SIG-M5 (cell line): ENCODE data around the gene CAMK2N1.
"Not testable (repeated sequence)": the region's sequence is repeated elsewhere in the genome, so short reads cannot be mapped to it uniquely, and the experiment has no call there.

ENCODE experiments used
- DNase-seq: peaks from one replicate; lab custom pipeline; 2025; lab: John Stamatoyannopoulos, UW

CAMK2N1 gene

DNA sequence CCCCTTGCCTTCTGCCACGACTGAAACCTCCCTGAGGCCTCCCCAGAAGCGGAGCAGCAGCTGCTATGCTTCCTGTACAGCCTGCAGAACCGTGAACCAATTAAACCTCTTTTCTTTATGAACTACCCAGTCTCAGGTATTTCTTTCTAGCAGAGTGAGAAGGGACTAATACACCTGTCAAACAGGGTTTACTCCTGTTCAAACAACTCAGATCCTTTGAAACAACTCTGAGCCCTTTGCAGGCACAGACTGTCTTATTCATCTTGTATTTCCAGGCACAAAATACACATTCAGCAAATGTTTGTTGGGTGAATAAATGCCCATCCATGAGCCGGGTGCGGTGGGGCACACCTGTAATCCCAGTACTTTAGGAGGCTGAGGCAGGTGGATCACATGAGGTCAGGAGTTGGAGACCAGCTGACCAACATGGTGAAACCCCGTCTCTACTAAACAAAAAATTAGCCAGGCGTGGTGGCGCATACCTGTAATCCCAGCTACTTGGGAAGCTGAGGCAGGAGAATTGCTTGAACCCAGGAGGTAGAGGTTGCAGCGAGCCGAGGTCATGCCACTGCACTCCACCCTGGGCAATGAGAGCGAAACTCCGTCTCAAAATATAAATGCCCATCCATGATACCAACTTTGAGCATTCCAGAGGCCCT lies 10.8 kb upstream of the CAMK2N1 start:
- DNase-seq: not testable (repeated sequence)

DNA sequence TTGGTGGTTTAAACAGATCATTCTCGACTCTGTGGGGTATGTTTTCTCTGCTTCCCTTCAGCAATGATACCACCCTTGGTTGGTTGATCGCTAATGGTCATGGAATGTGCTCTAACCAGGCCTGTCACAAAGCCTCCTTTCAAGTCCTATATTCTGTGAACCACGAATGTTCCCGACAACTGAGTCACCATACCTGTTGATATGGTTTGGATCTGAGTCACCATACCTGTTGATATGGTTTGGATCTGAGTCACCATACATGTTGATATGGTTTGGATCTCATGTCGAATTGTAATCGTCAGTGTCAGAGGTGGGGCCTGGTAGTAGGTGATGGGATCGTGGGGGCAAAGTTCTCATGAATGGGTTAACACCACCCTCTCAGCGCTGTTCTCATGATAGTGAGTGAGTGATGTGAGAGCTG lies 10.2 kb upstream of the CAMK2N1 start:
- no peak for DNase-seq

DNA sequence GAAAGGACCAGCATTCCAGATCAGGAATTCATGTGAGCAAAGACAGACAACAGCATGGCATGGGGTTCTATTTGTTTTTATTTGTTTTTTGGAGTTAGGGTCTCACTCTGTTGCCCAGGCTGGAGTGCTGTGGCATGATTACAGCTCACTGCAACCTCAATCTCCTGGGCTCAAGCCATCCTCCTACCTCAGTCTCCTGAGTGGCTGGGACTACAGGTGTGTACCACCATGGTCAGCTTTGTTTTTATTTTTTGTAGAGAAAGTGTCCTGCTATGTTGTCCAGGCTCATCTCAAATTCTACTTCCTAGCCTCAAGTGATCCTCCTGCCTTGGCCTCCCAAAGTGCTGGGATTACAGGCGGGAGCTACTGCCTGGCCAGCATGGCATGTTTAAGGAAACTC lies 9.7 kb upstream of the CAMK2N1 start:
- DNase-seq: no peak

DNA sequence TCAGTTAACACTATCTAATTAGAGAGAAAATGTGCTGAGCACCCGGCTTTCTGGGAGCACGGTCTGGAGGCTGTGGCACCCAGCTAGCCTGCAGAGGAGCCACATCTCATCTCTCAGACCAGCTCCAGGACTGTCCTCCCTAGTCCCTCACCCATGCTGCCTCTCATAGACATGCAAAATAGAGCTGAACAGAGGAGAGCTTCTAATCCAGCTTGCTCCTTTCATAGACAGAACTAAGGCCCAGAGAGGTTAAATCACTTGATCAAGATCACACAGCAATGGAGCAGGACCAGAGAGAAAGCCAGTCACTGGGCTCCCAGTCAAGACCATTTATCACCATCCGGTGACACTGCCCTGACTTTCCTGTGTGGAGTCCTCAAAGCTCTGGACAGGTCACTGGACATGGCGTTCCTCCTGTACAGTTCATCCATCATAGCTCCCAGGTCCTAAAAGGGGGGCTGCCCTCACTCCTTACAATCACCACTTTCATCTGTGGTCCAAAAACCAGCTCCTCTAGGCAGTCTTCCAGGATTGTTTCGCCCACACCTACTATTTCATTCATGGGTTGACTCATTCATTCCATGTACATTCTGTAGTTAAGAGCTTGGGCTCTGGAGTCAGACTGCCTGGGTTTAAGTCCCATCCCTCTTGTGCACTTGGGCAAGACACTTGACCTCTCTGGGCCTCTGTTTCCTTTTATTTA lies 8.8 kb upstream of the CAMK2N1 start:
- no peak for DNase-seq

DNA sequence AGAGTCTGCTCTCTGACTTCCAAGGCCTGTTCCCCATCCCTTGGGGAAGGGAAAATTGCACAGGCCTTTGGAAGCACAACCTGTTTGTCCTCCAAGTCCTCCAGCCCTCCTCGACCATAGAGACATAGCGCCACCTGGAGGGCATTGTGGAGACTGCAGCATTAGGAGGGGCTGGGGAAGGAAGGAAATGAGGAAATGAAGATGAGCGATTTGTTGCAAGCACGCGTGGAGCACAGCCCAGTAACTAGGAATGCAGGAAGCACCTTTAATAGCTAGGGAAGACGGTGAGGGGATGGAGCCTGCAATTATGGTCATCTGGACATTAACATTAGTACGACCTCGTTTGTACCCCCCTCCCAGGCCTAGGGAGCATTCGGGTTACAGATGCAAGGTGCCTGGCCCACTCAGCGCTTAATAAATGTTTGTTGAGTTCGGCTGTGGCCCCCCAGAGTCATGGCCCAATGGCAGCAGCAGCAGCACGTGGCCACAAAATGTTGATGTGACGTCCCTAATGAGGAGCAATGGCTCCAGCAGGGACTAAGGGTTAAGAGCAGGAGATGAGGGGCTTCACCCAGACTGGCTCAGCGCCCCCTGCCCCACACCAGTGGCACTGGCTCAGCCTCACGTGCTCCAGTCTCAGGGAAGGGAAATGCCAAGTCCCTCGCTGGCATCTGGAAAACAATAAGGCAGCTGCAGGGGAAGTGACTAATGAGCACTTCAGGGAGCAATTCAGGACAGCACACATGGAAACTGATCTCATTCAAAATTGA lies 8.0 kb upstream of the CAMK2N1 start:
- DNase-seq: no peak

DNA sequence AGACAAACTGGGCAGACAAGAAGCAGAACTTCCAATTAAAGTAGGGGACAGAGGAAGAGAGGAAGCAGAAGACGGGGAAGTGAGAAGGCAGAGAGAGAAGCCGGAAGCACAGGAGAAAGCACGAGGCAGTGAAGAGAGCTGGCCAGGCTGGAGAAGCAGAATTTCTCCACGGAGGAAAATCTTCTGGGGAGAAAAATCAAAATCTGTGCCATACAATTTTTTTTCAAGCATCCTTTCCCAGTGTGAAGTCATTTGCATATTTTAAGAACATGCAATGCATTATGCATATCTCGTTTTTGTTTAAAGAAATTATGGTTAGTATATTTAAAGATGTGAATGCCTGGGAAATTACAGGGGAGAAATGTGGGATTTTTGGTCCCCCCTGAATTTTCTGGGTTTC lies 7.3 kb upstream of the CAMK2N1 start:
- DNase-seq: no peak

DNA sequence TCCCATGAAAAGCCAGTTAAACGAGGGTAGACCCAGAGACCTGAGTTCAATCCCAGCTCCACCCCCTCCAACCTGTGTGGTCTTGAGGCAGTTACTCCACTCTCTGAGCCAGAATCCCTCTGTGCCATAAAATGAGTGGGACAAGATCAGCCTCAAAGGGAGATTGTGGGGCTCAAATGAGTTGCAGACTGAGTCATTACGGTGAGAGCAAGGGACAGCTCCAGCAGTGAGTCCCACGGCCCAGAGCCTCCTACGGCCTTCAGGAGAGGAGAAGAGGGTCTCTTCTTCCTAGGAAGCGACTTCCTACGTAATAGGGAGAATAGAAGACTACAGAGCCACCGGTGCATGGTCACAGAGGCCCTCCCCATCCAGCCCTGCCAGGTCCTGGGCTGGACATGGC lies 6.7 kb upstream of the CAMK2N1 start:
- no peak for DNase-seq

DNA sequence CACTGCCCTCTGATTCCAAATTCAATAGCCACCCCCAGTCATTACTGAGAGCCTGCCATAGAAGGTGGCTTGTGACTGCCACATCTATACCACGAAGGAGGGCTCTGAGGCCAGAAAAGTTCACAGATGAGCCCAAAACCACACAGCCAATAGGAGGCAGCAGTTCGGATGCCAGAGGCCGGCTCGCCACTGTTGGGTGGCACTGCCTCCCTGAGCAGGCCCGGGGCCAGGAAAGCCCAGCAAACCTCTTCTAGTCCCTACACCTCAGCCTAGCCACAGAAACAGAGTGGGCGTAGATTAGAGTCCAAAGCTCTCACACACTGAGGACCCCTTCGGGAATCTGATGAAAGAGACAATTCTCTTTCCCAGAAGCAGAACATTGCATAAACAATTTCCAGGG lies 5.9 kb upstream of the CAMK2N1 start:
- no peak for DNase-seq

DNA sequence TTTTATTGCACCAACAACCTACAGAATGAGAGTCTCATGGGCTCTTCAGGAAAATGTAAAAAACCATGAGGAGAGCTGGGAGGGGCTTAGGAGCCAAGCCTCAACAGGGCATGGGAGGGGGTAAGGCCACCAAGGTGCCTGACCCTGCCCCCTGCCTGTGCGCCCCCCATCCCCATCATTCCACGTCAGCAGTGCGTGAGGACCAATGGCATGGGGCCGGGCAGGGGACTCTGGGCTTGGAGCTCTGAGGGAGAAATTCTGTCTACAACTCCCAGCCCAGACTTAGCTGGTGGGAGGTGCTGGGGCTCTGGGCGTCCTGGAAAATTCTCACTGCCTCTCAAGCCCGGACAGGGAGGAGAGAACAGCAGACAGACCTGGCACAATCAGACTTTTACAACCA lies 5.2 kb upstream of the CAMK2N1 start:
- no peak for DNase-seq

DNA sequence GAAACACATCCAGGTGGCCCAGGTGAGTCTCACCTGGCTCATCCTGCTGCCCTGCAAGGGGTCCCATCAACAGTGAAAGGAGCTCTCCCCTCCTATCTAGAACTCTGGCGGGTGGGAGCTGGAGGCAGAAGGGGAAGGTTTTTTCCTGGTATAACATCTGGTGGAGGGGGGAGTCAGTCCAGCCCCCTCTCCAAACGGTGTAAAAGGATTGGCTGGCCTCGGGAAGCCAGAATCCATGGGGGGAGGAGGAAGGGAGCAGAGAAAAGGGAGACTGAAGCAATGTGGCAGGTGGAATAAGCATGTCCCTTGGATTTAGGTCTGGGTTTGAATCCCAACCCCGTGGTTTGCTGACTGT lies 1.2 kb upstream of the CAMK2N1 start:
- DNase-seq: no peak

DNA sequence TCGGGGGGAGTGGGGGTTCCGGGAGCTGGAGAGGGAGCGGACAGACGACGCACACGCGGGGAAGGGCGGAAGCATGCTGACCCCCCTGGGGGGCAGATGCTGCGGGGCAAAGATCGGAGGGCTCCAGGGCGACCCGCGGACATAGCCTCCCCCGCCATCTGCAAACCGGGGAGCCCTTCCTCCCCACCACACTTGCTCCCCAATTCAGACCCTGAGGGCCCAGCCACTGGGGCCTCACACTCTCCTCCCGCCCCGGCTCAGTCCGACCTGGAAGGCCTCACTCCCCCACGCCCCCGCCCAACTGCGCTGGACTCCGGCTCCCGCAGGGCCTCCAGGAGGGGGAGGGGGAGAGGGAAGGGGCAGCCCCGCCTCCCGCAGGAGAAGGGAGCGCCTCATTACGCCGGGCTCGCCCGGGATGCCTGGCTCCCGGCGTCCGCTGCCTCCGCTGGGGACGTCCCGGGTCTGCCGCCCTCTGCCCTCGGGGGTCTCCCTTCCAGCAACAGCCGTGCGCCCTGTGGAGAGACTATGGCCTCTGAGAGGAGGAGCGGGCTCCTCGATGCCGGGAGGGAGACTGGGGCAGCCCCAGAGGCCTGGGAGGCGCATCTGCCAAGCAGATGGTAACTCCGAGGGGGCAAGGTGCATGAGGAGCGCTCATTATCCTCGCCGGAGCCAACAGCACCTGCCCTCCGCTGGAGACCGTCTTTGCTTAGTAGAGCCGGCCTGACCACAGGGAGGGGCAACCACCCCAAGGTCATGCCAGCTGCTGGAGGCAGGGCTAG lies 636 bp upstream of the CAMK2N1 start:
- DNase-seq: no peak

DNA sequence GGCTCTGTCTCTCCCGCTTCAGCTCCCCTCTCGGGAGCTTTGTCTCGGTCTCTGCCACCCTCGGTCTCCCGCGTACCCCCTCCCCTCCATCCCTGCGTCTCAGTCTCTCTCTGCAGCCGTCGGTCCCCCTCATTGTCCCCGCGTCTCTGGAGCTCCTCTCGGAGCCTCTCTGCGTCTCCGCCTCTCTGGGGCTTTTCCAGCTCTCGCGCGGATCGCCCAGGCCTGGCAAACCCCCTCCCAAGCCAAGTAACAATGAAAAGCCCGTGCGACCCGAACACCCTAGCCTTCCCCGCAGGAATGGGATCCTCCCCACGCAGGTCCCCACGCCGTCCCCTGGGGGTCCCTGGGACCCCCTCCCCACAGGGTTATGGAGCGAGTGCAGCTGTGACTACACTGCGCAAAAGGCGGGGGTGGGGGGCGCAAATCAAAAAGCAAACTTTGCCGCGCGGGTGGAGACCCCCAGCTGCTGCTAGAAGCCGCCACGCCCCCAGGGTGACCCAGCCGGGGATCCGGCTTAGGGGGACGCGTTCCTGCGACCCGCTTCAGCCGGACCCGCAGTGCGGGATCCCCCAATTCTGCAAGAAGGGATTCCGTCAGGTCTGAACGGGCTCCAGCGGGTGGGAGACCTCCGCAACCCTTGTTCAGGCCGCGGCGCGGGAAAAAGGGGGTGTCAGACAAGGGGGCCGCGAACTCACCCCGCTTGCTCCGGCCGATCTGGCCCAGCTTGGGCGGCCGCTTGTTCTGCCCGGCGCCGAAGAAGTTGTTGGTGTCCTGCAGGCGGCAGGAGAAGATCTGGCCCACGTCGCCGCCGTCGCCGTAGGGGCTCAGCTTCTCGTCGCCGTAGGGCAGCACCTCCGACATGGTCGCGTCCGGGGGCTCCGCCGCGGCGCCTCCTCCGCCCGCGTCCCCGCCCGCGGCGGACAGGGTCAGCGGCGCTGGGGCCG lies 1.2 kb downstream of the CAMK2N1 start:
- DNase-seq: no peak

DNA sequence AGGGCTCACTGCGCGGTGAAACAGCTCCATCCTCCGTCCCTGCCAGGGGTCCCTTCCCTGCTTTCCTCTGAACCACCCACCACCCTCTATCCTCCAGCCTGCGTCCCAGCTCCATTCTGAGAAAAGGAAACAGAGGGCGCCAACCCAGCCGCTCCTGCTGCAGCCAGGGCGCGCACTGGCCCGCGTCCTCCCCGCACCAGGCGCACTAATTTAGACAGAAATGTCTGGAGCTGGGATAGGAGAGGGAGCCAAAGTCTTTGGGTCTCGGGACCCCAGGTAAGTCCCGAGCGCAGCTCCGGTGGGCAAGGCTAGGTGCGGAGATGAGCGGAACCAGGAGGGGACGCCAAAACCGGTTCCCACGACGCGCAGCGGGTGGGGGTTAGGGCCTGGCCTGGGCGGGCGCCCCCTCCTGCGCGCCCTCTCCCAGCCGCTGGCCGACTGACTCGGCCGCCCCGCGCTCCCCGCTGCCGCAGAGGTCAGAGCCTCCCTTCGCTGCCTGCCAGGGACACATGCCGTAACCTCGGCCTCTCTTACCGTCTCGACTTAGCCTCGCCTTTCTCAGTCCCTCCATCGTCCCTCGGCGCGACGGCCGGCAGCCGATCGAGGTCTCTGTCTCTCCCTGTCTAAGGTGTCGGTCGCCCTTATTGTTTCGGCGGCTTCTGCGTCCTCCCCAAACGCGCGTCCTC lies 2.0 kb downstream of the CAMK2N1 start:
- no peak for DNase-seq

DNA sequence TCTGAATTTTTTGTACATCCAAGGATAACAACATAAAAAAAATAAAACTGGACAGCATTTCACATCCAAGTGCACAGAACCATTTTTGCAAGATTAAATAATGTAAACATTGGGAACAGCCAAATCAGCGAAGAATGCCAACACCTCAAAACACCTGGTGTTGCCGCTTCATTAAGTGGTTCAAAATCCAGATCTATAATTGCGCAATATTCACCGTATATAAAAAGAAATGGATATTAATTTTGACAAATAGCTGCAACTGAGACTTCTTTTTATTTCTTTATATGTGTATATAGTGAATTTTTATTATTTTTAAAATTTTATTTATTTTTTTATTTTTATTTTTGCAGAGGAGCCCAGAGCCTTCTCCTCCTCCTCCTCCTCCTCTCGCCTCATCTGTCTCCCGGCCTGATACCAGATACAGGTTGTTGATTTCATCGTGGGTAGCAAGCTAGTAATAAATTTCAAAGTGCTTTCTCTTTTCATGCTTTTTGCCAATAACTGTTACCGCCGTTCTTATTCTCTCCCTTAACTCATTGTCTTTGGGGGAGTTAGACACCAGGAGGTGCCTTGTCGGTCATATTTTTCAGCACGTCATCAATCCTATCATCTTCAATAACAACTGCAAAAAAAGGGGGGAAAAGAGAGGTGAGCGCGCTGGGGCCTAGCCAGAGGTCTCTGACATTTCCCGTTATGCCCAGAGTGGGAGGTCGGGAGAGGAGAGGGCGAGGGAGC lies 2.7 kb downstream of the CAMK2N1 start:
- no peak for DNase-seq

DNA sequence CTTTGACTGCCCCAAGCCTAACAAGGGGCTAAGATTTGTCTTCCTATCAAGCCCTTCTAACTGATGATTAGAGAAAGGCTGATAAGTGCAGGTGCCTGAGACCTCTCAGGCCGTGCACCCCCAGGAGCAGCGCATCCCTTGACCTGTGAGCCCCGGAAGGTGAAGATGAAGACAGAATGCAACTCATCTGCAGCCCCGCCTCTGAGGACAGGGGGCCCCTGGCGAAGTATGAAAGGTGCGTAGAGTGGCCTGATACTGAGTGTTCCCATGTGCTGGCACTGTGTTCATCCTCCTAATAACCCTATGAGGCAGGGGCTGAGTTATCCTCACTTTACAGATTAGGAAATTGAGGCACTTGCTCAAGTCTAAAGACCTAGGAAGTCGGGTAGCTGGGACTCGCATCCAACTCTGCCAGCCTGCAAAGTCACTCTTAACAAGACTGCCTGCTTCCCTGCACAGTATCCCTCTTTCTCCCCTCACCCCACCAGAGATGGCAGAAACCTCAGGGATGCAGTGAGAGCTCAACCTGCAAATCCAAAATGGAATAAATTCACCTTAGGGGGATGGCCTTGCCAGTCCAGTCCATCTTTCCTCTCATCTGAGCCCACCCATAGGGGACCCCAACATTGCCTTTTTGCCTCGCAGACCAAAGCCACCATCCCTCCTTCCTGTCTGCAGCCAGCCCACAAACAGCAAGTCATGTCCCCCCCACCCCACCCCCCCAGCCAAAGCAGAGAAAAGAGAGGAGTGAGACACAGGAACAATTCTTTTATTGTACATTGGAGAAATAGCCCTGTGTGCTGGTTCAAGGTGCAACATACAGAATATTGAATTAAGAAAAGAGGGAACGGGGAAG lies 4.1 kb downstream of the CAMK2N1 start:
- no peak for DNase-seq

DNA sequence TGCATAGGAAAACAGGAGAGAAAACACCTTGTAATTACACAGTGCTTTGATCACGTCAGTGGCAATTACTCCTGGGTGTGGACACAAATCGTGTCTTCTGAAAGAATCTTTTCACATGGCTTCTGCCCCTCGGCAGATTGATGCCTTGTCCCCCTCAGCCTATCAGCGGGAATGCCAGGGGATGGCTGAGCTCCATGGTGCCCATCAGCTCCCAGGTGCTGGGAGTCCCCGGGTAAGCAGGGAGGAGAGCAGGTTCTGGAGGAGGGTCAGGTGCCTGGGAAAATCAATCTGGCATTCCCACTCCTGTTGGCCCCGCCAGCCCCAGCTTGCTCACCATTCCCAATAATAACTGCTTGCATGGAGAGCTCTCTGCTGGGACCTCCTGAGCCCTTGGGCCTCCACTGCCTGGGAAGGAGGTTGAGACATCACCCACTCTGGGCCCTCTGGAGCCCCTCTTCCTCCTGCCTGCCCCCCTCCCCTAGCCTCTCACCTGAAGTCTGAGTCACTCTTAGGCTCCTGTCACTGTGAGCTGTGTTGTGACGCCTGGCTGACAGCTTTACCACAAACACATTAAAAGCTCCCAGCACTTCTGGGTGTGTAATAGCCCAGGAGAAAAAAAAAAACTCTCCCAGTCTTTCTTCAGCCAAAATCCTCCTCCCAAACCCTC lies 4.9 kb downstream of the CAMK2N1 start:
- no peak for DNase-seq

DNA sequence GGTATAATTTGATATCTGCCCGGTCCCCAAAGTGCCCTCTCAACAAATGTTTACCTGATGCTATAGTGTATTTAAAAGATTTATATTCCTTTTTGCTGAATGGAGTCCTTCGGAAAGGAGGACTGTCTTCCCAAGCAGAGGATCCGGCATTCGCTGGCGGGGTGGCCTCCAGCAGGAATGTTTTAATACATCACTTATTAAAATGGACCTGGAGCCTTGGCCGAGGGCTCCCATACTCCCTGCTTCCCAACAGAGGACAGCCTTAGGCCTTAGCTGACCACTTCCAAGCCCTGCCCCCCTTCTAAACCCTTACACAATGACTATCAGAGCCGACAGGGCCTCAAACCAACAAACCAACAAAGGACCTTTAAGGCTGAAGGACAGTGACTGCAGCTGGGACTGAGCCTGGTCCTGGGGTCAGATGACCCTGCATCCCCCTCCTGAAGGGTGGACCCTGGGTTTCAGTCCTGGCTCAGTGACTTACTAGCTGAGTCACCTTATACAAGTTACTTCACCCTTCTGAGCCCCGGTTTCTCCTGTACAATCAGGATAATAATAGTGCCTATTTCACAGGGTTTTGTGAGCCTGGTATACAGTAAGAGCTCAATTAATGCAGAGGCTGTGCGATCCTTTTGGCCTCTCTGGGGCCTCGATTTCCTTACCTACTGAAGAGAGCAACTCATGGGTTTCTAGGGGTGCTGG lies 5.6 kb downstream of the CAMK2N1 start:
- no peak for DNase-seq

DNA sequence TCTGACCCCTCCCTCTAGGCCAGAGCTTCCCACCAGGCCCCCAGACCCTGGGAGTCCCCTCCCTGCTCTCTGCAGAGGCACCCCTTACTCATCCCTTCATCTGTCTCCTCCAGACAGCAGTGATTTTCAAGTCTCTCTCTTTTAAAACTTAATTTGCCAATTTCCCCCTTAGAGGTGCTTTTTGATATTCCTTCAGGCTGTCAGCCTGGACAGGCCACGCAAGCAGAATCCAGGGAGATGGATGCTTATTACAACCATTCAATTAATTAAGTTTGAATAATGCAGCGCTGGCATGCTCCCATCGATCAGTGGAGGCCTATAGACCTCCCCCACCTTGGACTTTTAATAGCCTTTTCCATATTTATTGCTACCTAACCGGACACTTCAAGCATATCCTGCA lies 6.2 kb downstream of the CAMK2N1 start:
- DNase-seq: no peak
